Myocyte (in vitro differentiated cells): ENCODE results near the gene RAB33A. TPM values are rescaled to one million over a fixed set of nuclear protein-coding genes. Genes with fewer than 3 reads are reported as not detected.

Experiments used
- DNase-seq: peaks from one replicate; pipeline ENCODE4 v3.0.0-alpha.2; 2012; ENCODE audit warnings: low read depth
- total RNA-seq: library from RNA; depleted of rRNA; stranded (reverse); fragments of >200 nt; gene quantifications from 2 replicates; pipeline ENCODE4 v1.2.3, GENCODE V29; 2014

RAB33A gene
- total RNA-seq, 1 donor from 2014 or later, result 0.29 TPM

- DNase-seq, result no peak
These were observed 524 bp downstream of the RAB33A start for GRCh38 chrX:130172127-130172845.

- DNase-seq, result peak; percentile 63
These were observed 1.6 kb downstream of the RAB33A start for GRCh38 chrX:130173190-130173895.

- DNase-seq, result peak; percentile 59
These were observed 2.4 kb downstream of the RAB33A start for GRCh38 chrX:130174045-130174704.

GRCh38 chrX:130174937-130175336 is 3.2 kb downstream of the RAB33A start:
- DNase-seq, result no peak

- DNase-seq, result no peak
These were observed 4.6 kb downstream of the RAB33A start for GRCh38 chrX:130176354-130176776.

GRCh38 chrX:130176942-130177341 is 5.2 kb downstream of the RAB33A start:
- DNase-seq, result no peak

- DNase-seq, result peak; percentile 69
These were observed 7.4 kb downstream of the RAB33A start for GRCh38 chrX:130179170-130179569.

- DNase-seq, result no peak
These were observed 7.9 kb downstream of the RAB33A start for GRCh38 chrX:130179579-130180215.

- DNase-seq, result no peak
These were observed 12.4 kb downstream of the RAB33A start for GRCh38 chrX:130184168-130184567.

- no peak for DNase-seq
These were observed 13.1 kb downstream of the RAB33A start for GRCh38 chrX:130184857-130185256.

GRCh38 chrX:130186651-130187050 is 14.9 kb downstream of the RAB33A start:
- no peak for DNase-seq

- DNase-seq, result no peak
These were observed 19.0 kb downstream of the RAB33A start for GRCh38 chrX:130190801-130191200.

- peak; percentile 49 for DNase-seq
These were observed 24.7 kb downstream of the RAB33A start for GRCh38 chrX:130196466-130196865.

GRCh38 chrX:130197464-130197863 is 25.7 kb downstream of the RAB33A start:
- no peak for DNase-seq

- DNase-seq, result no peak
These were observed 32.9 kb downstream of the RAB33A start for GRCh38 chrX:130204647-130205046.

- no peak for DNase-seq
These were observed 39.8 kb downstream of the RAB33A start for GRCh38 chrX:130211415-130212186.

- no peak for DNase-seq
These were observed 40.6 kb downstream of the RAB33A start for GRCh38 chrX:130212371-130212770.

- DNase-seq, result no peak
These were observed 41.6 kb downstream of the RAB33A start for GRCh38 chrX:130213376-130213775.

- DNase-seq, result no peak
These were observed 44.6 kb downstream of the RAB33A start for GRCh38 chrX:130216320-130216719.

GRCh38 chrX:130224810-130225209 is 53.0 kb downstream of the RAB33A start:
- no peak for DNase-seq

GRCh38 chrX:130228871-130229270 is 57.1 kb downstream of the RAB33A start:
- DNase-seq, result peak; percentile 60
